ENCODE measurements around the gene AQP5.
"Not testable (repeated sequence)": the region's sequence is repeated elsewhere in the genome, so short reads cannot be mapped to it uniquely, and the experiment has no call there.

AQP5 gene

DNA sequence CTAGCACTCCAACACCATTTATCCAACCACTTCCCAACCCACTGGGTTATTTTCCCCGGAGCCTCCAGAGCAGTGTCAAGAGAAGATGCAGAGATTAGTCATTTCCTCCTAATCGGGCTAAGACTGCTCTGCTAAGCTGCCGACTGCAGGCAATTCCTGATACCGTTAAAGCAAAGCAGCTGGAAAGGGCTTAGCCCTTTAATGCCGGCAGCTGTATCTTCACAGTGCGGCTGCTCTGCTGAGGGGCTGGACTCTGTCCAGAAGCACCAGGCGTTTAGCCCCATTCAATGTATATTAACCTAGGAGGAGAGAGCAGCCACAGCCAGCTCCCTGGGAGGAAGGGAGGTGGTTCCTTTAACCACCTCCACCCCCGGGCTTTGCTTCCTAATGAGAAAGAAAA, 22.2 kb downstream of the AQP5 start:
- no peak for DNase-seq

DNA sequence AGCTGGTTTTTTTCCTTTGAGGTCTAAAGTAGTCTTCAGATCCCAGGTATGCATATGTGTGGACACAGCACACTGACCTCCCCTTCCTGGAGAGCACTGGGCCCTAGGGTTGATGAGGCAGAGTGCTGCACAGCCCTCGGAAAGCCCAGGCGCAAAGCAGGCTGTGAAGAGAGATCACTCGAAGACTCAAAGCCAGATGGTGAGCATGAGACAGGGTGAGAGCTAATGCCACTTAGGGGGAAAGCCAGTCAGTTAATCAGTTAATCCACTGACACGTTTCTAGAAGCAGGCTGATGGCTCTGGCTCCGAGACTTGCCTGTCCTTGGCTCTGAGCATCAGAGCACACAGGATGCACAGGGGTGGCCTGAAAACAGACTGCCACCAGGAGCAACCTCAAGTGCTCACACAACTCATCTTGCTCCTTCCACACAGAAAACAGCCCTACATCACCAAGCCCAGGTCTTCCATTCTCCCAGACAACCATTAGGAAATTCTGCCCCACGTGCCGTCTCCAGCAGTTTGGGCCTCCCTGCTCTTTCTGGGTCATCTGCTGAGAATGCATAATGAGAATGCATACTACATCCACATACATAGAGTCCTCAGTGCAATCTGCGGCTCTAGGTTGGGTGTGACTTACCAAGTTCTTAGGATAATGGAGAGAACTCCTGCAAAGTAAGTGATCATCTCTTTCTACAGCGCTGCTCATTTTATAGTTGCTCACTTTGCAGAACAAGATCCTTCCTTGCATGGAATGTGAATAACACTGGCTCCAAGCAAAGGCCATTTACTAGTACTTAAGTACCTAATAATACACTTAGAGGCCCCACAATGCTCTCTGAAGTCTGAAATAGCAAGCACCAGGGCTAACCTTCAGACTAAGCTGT, 23.0 kb downstream of the AQP5 start:
- no peak for DNase-seq

DNA sequence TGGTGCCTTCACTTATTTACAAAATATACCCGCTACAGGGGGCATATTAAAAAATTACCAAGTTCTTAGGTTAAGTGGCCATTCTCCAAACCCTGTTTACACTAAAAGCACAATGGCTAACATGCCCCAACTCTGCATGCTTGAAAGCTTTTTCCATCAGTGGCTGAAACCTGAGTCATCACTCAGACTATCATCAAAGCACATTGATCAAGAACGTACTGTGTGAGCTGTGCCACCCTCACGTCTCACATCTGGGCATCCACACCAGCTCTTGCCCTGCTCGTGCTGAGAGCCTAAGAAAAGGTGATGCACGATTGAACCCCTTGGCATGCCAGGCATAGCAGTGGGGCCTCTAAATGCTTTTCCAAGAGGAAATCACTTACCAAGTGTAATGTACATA, 24.3 kb downstream of the AQP5 start:
- no peak for DNase-seq

DNA sequence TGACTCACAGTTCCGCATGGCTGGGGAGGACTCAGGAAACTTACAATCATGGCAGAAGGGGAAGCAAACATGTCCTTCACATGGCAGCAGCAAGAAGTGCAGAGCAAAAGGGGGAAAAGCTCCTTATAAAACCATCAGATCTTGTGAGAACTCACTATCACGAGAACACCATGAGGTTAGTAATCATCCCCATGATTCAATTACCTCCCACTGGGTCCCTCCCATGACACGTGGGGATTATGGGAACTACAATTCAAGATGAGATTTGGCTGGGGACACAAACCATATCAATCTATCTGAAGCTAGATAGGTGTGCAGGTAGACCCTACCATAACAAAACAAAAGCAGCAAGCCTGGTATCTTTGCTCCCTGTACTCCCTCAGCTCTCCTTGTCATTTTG, 24.8 kb downstream of the AQP5 start:
- not testable (repeated sequence) for DNase-seq

DNA sequence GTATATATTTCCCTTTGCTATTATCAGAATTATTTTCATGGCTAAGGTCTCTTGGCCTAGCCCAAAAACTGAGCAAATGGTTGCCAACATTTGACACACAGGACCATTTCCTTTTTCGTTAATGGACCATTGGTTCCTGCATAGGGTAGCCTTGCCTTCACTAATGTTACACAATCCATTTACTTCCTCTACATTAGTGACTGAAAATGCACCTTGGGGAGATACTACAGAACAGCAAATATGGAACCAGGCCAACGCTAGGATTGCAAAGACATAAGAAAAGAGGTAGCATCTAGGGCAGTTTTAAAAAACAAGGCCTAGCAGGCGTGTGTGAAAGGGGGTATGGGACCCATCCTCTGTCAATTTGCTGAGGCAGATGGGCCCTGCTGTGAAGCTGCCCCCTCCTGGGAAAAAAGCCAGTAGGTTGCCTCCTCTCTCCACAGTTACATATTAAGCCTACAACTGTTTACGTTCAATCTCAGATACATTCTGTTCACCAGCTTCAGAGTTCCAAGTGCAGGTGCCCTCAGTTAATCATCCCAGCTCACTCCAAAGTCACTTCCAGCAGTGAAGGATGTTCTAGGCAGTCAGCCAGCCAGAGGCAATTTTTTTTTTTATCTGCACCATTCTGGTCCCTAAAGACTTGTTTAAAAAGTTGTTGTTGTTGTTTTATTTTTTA, 26.1 kb downstream of the AQP5 start:
- DNase-seq = no peak

DNA sequence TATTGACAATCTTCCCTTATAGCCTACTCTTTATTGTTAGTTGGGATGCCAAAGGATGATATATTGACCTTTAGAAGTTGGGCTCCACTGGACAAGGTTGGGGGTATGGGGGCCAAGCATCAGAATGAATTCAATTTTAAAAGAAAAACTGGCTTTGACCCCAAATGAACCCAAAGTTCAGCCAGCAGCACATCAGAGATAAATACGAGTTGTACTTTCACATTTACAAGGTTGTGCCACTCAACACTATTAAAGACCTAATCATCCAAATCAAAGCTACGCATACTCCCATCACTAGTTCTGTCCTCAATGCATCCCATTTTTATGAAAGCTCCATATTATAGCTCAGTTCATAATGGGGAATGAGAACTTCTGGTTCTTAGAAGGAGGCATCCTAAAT, 27.7 kb downstream of the AQP5 start:
- DNase-seq = not testable (repeated sequence)

DNA sequence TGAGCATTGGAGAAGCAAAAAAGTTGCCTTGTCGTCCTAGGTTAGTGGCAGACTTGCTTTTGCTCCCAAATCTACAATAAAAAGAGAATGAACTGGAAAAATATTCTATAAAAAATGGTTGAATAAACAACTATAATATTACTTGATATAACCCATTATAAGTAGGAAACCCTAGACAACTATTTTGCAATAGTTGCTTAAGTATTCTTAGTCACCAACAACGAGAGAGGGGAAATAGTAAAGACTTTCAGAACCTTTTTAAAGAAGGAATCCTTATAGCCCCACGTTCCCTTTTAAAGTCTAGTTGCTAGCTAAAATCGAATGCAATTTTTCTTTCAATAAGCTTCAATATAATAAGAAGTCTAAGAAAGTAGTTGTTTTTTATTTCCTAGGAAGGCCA, 28.6 kb downstream of the AQP5 start:
- DNase-seq = no peak

DNA sequence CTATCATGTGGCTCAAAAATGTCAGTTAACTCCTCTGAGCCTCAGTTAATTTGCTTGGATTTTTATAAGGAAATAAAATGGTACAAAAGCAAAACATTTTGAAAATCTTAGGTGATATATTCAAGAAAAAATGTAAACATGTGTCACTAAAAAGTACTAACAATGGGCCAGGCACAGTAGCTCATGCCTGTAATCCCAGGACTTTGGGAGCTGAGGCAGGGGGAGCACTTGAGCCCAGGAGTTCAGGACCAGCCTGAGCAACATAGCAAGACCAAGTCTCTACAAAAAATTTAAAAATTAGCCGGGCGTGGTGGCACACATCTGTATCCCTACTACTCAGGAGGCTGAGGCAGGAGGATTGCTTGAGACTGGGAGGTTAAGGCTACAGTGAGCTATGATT, 36.8 kb downstream of the AQP5 start:
- no peak for DNase-seq

DNA sequence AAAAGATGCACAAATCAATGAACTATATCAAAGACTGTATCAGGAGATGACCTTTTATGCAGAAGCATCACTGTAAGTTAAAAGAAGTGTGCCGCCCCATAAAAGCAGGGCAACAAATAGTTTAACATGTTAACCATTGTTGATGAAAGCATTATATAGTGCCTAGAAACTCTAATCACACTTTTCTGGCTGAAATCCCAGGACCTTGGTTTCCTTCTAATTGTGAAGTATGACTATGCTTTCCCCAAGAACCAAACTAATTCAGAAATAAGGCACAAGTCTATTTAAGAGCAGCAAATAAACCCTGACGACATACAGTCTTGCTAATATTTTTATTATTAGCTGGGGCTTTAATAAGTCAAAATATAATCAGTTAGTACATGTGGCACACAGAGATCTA, 41.9 kb downstream of the AQP5 start:
- no peak for DNase-seq

DNA sequence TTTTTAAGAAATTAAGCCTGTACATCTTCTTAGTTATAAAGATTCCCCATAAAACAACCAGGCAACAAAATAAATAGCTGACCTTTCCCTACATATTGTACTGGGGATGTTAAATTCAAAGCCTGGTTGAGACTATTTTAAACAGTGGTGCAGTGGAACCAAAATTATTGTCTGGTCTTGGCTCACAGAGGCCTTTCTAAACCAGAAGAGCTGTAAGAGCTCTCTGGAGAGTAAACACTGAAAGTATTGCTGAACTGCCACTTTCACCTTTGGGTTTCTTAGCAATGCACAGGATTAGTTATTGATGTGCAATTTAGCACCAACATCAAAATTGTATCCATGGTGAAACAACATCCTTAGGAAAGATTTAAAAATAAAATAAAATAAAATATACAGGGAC, 43.0 kb downstream of the AQP5 start:
- no peak for DNase-seq

DNA sequence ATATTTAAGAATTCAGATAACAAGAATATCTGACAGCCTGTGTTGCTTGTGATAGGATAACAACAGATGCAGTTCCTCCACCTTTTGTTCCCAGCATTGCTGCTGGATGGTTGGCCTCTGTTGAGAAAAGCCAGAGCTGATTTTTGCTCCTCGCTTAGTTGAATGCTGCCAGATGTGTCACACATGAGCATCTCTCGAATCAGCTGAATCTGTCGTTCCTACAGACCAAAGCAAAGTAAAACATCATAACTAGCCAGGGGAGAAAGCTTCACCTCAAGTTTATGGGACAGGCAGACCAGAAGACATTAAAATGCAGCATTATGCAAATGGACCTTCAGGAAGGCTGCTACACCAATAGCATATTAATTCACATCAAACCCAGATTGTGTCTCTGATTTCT, 43.5 kb downstream of the AQP5 start:
- no peak for DNase-seq

DNA sequence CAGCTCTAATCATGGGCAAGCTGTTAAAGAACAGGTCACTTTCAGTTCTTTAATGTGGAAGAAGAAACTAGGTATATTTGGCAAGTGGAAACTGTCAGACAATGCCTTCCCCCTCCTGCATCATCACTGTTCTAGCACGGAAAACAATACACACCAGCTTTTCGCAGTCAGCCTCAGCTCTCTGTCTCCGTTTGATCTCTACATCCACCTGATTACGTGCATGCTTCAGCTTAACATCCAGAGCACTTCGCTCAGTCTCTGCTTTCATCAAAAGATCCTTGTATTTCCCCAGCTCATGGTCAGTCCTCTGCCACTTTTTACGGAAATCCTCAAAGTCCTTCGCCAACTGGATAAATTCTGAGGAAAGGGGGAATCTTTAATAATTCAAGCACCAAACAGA, 44.6 kb downstream of the AQP5 start:
- DNase-seq = no peak

DNA sequence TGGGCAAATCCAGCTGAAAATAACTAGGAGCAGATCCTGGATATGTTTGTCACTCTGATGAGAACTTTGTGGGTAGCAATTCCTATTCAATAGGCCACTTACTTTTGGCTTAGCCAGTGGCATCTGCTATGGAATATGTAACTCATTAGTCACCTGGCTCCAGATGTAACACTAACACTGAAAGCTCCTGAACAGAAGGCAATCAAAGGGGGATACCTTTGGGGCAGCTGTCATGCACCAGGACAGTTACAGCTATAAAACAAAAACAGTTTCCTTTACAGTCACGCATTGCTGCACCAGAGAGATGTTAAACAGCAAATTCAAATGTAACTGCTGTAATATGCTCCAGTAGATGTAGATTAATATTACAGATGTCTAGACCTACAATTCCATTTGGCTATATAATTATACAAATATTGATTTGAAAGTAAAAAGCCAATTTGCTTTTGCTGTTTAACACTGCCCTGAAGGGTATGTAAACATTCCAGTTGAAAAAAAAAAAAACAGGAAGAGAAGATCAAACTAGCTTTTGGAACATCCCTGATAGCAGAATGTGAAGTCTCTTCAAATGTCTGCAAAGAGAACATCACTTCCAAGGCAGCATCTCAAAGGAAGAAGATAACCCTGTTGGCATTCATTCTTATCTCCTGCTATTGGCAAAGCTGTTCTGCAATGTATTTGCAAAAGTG, 45.2 kb downstream of the AQP5 start:
- no peak for DNase-seq

DNA sequence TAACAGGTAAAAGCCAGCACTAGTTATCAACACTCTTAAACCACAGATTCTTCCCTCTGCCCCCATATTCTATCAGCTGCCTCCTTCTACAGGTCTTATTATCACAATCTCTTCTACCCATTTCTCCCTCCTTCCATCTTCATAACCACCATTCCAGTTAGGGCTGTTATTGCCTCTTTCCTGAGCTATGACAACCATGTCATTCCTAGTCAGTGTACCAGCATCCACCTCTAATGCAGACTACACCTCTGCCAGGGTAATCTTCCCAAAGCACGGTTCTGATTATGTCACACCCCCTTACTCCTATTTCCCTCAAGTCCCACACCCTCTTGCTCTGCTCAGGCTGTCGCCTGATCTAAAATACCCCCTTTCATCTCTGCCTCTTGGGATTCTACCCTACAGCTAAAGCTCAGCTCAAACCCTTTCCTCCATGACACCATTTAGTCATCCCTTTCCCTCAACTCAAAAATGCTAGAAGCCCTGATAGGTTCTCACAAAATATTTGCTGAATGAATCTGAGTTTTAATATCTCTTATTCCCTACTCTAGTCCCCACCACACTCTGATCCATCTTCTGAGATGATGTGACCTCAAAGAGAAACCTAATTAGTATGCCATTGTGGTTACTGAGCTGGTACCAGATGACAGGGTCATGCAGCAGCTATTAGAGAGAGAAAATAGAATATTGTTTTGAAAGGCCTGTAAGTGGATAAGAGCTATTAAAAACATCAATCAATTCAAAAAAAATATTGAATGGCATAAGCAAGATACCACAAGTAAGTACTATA, 51.9 kb downstream of the AQP5 start:
- no peak for DNase-seq

DNA sequence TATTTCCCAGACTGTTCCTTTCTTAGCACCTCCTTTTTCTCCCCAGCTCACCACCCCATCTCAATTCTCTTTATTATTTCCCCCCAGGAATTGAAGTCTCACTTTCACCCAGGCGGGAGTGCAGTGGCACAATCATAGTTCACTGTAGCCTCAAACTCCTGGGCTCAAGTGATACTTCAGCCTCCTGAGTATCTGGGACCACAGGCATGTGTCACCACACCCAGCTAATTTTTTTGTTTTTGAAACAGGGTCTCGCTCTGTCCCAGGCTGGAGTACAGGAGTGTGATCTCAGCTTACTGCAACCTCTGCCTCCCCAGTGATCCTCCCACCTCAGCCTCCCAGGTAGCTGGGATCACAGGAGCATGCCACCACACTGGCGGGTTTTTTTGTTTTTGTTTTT, 52.7 kb downstream of the AQP5 start:
- no peak for DNase-seq
